Endothelial cell (in vitro differentiated cells): ENCODE measurements around the gene DDX6. TPM values are rescaled to one million over a fixed set of nuclear protein-coding genes. Genes with fewer than 3 reads are reported as not detected.
A peak's percentile ranks its signal among the peaks of the same experiment; 100 is the strongest.
"Not testable (repeated sequence)": the region's sequence is repeated elsewhere in the genome, so short reads cannot be mapped to it uniquely, and the experiment has no call there.

ENCODE experiments used
- DNase-seq: peaks from one replicate; pipeline ENCODE4 v3.0.0; 2021; ENCODE audit warnings: low spot score
- H3K27ac Mint-ChIP-seq: one replicate; pipeline ENCODE4 v1.8.0; 2021; ENCODE audit warnings: mixed read lengths, inconsistent platforms; ENCODE audit not compliant: unreplicated experiment
- H3K27me3 Mint-ChIP-seq: one replicate; pipeline ENCODE4 v1.8.0; 2021; ENCODE audit warnings: mild to moderate bottlenecking, moderate library complexity, mixed read lengths, inconsistent platforms; ENCODE audit not compliant: unreplicated experiment
- H3K36me3 Mint-ChIP-seq: one replicate; pipeline ENCODE4 v1.8.0; 2021; ENCODE audit warnings: mild to moderate bottlenecking, low read depth, mixed read lengths, inconsistent platforms; ENCODE audit not compliant: unreplicated experiment
- H3K4me1 Mint-ChIP-seq: one replicate; pipeline ENCODE4 v1.8.0; 2021; ENCODE audit warnings: mild to moderate bottlenecking, mixed read lengths, inconsistent platforms; ENCODE audit not compliant: unreplicated experiment
- H3K4me3 Mint-ChIP-seq: one replicate; pipeline ENCODE4 v1.8.0; 2021; ENCODE audit warnings: mild to moderate bottlenecking, mixed read lengths, inconsistent platforms; ENCODE audit not compliant: unreplicated experiment
- H3K9me3 Mint-ChIP-seq: one replicate; pipeline ENCODE4 v1.8.0; 2021; ENCODE audit warnings: mixed read lengths, inconsistent platforms; ENCODE audit not compliant: unreplicated experiment
- total RNA-seq: library from RNA; stranded (reverse); fragmentation: NEBNext Ultra II Directional; extraction: Animal tissue kit (Norgen Biotek cat#: 25700); gene quantifications from one replicate; pipeline ENCODE4 v1.2.1, GENCODE V29; 2021; ENCODE audit not compliant: unreplicated experiment
- TF ChIP-seq, protein P1 (sequence below): fragments of 200-600 bp; sonication (generic); IDR thresholded peaks from one replicate; pipeline ENCODE4 v1.5.0; 2021; ENCODE audit warnings: antibody characterized with exemption; ENCODE audit not compliant: unreplicated experiment

The DDX6 gene
- total RNA-seq, 1 donor from 2014 or later = 165 TPM

DNA sequence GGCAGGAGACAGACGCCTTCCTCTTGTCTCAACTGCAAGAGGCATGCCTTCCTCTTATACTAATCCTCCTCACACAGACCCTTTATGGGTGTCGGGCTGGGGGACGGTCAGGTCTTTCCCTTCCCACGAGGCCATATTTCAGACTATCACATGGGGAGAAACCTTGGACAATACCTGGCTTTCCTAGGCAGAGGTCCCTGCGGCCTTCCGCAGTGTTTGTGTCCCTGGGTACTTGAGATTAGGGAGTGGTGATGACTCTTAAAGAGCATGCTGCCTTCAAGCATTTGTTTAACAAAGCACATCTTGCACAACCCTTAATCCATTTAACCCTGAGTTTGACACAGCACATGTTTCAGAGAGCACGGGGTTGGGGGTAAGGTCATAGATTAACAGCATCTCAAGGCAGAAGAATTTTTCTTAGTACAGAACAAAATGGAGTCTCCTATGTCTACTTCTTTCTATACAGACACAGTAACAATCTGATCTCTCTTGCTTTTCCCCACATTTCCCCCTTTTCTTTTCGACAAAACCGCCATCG lies 69.4 kb downstream of the DDX6 start:
- not testable (repeated sequence) for H3K27ac Mint-ChIP-seq, H3K36me3 Mint-ChIP-seq, H3K4me3 Mint-ChIP-seq

DNA sequence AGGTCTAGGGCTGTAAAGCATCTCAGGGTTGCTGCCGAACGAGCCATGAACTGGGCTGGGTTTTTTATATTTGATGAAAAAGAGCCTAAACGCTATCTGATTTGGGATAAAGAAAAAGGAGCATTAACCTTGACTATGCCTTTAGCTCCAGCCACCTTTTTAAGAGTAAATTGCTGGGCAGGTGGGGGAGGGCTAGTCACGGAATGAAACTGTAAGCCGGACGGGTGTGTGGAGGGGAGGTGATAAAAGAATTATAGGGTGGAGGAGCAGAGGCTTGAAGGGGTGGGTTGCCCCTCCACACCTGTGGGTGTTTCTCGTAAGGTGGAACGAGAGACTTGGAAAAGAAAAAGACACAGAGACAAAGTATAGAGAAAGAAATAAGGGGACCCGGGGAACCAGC lies 70.2 kb downstream of the DDX6 start:
- DNase-seq, H3K27me3 Mint-ChIP-seq, H3K9me3 Mint-ChIP-seq, H3K36me3 Mint-ChIP-seq, H3K27ac Mint-ChIP-seq: not testable (repeated sequence)
- Mint-ChIP-seq H3K4me3 (peak overlapping the region; percentile 68), H3K4me1 (peaks cover 49% of the 10 kb centered on the region)

More for the DNA sequence above, 69.4 kb downstream of the DDX6 start:
- not testable (repeated sequence) for H3K9me3 Mint-ChIP-seq, H3K27me3 Mint-ChIP-seq, DNase-seq
- peaks cover 43% of the 10 kb centered on the region for H3K4me1 Mint-ChIP-seq

- H3K36me3 Mint-ChIP-seq, H3K27me3 Mint-ChIP-seq, H3K27ac Mint-ChIP-seq, DNase-seq, H3K9me3 Mint-ChIP-seq: not testable (repeated sequence)
- peak overlapping the region; percentile 68 for H3K4me3 Mint-ChIP-seq
- H3K4me1 Mint-ChIP-seq = peaks cover 54% of the 10 kb centered on the region
Observed at GRCh38 chr11:118720078-118720477, 70.9 kb downstream of the DDX6 start.

DNA sequence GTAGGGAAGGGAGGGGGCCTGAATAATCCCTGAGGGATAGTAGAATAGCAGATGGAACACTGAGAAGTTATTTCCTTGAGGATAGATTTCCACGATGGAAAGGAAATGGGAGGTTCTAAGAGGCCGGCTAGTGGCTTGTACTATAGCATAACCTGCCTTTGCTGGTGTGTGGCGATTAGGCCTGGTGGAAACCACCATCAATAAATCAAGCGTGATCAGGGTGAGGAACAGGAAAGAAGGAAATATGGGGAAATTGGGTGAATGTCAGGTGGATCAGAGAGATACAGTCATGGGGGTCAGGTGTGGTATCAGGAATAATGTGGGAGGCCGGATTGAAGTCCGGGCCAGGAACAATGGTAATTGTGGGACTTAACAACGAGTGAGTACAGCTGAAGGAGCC lies 72.4 kb downstream of the DDX6 start:
- peaks cover 56% of the 10 kb centered on the region for H3K4me1 Mint-ChIP-seq
- not testable (repeated sequence) for H3K4me3 Mint-ChIP-seq, H3K36me3 Mint-ChIP-seq, H3K9me3 Mint-ChIP-seq, DNase-seq, H3K27ac Mint-ChIP-seq, H3K27me3 Mint-ChIP-seq

GRCh38 chr11:118717733-118718132 lies 73.2 kb downstream of the DDX6 start:
- not testable (repeated sequence) for H3K4me3 Mint-ChIP-seq, DNase-seq, H3K9me3 Mint-ChIP-seq, H3K36me3 Mint-ChIP-seq, H3K27me3 Mint-ChIP-seq
- Mint-ChIP-seq H3K27ac (peak overlapping the region; percentile 44), H3K4me1 (peaks cover 56% of the 10 kb centered on the region)

DNA sequence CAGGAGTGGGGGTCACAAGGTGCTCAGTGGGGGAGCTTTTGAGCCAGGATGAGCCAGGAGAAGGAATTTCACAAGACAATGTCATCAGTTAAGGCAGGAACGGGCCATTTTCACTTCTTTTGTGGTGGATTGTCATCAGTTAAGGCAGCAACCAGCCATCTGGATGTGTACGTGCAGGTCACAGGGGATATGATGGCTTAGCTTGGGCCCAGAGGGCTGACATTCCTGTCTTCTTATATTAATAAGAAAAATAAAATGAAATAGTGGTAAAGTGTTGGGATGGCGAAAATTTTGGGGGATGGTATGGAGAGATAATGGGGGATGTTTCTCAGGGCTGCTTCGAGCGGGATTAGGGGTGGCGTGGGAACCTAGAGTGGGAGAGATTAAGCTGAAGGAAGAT lies 73.7 kb downstream of the DDX6 start:
- H3K9me3 Mint-ChIP-seq, DNase-seq, H3K27me3 Mint-ChIP-seq, H3K36me3 Mint-ChIP-seq: not testable (repeated sequence)
- Mint-ChIP-seq H3K27ac (peak overlapping the region; percentile 25), H3K4me1 (peaks cover 56% of the 10 kb centered on the region), H3K4me3 (peak overlapping the region; percentile 18)

DNA sequence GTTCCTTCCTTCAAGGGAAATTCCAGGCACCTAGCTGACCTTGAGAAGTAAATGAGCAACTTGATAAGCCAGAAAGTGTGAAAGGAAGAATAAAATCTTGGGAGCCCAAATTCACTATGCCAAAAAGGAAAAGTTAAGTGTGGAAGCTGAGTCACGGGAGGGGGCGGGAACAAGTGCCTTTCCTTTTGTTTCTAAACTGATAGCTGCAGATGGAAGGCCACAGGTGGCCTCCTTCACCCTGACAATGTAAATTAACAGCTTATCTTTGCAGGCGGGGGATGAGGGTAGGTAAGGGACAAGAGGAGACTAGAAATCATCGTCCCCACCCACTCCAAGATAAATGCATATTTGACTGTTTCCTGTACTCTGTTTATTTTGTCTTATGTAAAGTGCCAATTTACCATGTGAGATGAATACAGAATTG lies 75.1 kb downstream of the DDX6 start:
- H3K4me1 Mint-ChIP-seq = peaks cover 56% of the 10 kb centered on the region
- H3K4me3 Mint-ChIP-seq = no peak overlapping the region
- peak overlapping the region; percentile 81 for H3K27ac Mint-ChIP-seq
- no peaks in the 10 kb centered on the region for H3K36me3 Mint-ChIP-seq
- TF ChIP-seq, protein P1, sequence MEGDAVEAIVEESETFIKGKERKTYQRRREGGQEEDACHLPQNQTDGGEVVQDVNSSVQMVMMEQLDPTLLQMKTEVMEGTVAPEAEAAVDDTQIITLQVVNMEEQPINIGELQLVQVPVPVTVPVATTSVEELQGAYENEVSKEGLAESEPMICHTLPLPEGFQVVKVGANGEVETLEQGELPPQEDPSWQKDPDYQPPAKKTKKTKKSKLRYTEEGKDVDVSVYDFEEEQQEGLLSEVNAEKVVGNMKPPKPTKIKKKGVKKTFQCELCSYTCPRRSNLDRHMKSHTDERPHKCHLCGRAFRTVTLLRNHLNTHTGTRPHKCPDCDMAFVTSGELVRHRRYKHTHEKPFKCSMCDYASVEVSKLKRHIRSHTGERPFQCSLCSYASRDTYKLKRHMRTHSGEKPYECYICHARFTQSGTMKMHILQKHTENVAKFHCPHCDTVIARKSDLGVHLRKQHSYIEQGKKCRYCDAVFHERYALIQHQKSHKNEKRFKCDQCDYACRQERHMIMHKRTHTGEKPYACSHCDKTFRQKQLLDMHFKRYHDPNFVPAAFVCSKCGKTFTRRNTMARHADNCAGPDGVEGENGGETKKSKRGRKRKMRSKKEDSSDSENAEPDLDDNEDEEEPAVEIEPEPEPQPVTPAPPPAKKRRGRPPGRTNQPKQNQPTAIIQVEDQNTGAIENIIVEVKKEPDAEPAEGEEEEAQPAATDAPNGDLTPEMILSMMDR = no peak
- peaks cover 6% of the 10 kb centered on the region for H3K27me3 Mint-ChIP-seq
- no peak for DNase-seq
- H3K9me3 Mint-ChIP-seq = no peaks in the 10 kb centered on the region

DNA sequence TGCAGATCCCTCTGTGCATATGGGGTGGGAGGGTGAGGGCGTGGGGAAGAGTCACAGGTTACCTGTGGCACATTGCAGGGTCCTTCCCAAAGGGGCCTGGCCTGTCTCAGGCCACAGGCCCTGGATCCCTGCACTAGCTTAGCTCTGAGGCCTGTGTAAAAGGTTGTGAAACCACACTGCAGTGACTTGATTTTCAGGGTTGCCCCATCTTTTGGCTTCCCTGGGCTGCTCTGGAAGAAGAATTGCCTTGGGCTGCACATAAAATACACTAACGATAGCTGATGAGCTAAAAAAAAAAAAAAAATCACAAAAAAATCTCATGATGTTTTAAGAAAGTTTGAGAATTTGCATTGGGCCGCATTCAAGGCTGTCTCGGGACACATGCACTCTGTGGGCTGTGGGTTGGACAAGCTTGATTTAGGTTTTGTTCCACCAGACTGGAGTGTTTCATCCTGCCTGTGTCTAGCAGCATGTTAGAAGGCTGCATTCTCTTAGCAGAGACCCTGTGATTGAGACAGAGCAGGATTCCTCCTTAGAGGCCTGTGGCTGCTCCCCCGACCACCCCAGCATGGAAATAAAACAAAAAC lies 75.6 kb downstream of the DDX6 start:
- Mint-ChIP-seq H3K27ac (peak overlapping the region; percentile 81), H3K4me1 (peaks cover 51% of the 10 kb centered on the region), H3K27me3 (peaks cover 6% of the 10 kb centered on the region), H3K4me3 (no peak overlapping the region), H3K9me3 (no peaks in the 10 kb centered on the region), H3K36me3 (no peaks in the 10 kb centered on the region)
- TF ChIP-seq, protein P1 = no peak
- DNase-seq = no peak
